Measurements from ENCODE around the gene THBD.

The THBD gene

GRCh38 chr20:23037017-23037481 lies 12.4 kb downstream of the THBD start:
- Histone ChIP-seq H3K36me3 (ENCODE audit: control insufficient read depth in 2 of 2, insufficient read depth in 2 of 2, low read length in 2 of 2) (no peaks in the 10 kb centered on the region), H3K9me3 (ENCODE audit: control insufficient read depth in 2 of 2, low read length in 2 of 2) (no peaks in the 10 kb centered on the region), H3K4me3 (ENCODE audit: low read length in 2 of 2) (no peak overlapping the region), H3K27me3 (ENCODE audit: control insufficient read depth in 2 of 2, insufficient read depth in 2 of 2, low read length in 2 of 2) (no peaks in the 10 kb centered on the region), H3K27ac (ENCODE audit: low read depth in 2 of 2, low read length in 2 of 2) (no peak overlapping the region), H3K4me1 (ENCODE audit: control insufficient read depth in 2 of 2, insufficient read depth in 2 of 2, low read length in 2 of 2) (no peaks in the 10 kb centered on the region), H3K9ac (ENCODE audit: low read depth in 1 of 2, low read length in 2 of 2) (no peak overlapping the region)

- no peak overlapping the region for H3K9ac ChIP-seq (ENCODE audit: low read depth in 1 of 2, low read length in 2 of 2)
- H3K27me3 ChIP-seq (ENCODE audit: control insufficient read depth in 2 of 2, insufficient read depth in 2 of 2, low read length in 2 of 2): no peaks in the 10 kb centered on the region
- no peaks in the 10 kb centered on the region for H3K4me1 ChIP-seq (ENCODE audit: control insufficient read depth in 2 of 2, insufficient read depth in 2 of 2, low read length in 2 of 2)
- H3K36me3 ChIP-seq (ENCODE audit: control insufficient read depth in 2 of 2, insufficient read depth in 2 of 2, low read length in 2 of 2): no peaks in the 10 kb centered on the region
- H3K4me3 ChIP-seq (ENCODE audit: low read length in 2 of 2): no peak overlapping the region
- H3K9me3 ChIP-seq (ENCODE audit: control insufficient read depth in 2 of 2, low read length in 2 of 2): no peaks in the 10 kb centered on the region
- no peak overlapping the region for H3K27ac ChIP-seq (ENCODE audit: low read depth in 2 of 2, low read length in 2 of 2)
Measured at GRCh38 chr20:23036371-23036770, 13.1 kb downstream of the THBD start.

DNA sequence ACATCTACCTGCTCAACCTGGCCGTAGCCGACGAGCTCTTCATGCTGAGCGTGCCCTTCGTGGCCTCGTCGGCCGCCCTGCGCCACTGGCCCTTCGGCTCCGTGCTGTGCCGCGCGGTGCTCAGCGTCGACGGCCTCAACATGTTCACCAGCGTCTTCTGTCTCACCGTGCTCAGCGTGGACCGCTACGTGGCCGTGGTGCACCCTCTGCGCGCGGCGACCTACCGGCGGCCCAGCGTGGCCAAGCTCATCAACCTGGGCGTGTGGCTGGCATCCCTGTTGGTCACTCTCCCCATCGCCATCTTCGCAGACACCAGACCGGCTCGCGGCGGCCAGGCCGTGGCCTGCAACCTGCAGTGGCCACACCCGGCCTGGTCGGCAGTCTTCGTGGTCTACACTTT lies 13.7 kb downstream of the THBD start:
- Histone ChIP-seq H3K27me3 (ENCODE audit: control insufficient read depth in 2 of 2, insufficient read depth in 2 of 2, low read length in 2 of 2) (no peaks in the 10 kb centered on the region), H3K27ac (ENCODE audit: low read depth in 2 of 2, low read length in 2 of 2) (no peak overlapping the region), H3K36me3 (ENCODE audit: control insufficient read depth in 2 of 2, insufficient read depth in 2 of 2, low read length in 2 of 2) (no peaks in the 10 kb centered on the region), H3K4me3 (ENCODE audit: low read length in 2 of 2) (no peak overlapping the region), H3K9ac (ENCODE audit: low read depth in 1 of 2, low read length in 2 of 2) (no peak overlapping the region), H3K4me1 (ENCODE audit: control insufficient read depth in 2 of 2, insufficient read depth in 2 of 2, low read length in 2 of 2) (no peaks in the 10 kb centered on the region), H3K9me3 (ENCODE audit: control insufficient read depth in 2 of 2, low read length in 2 of 2) (no peaks in the 10 kb centered on the region)

GRCh38 chr20:23034721-23035671 lies 14.5 kb downstream of the THBD start, which contains the start of gene SSTR4:
Gene SSTR4, plus strand, starts transcription at chr20:23035312. Its CDS starts 172 bp downstream, at chr20:23035484.
- Histone ChIP-seq H3K4me3 (ENCODE audit: low read length in 2 of 2) (no peak within 1 kb of the TSS), H3K27ac (ENCODE audit: low read depth in 2 of 2, low read length in 2 of 2) (no peak within 1 kb of the TSS), H3K27me3 (ENCODE audit: control insufficient read depth in 2 of 2, insufficient read depth in 2 of 2, low read length in 2 of 2) (no peaks in the 10 kb centered on the region), H3K4me1 (ENCODE audit: control insufficient read depth in 2 of 2, insufficient read depth in 2 of 2, low read length in 2 of 2) (no peaks in the 10 kb centered on the region), H3K9me3 (ENCODE audit: control insufficient read depth in 2 of 2, low read length in 2 of 2) (no peaks in the 10 kb centered on the region), H3K9ac (ENCODE audit: low read depth in 1 of 2, low read length in 2 of 2) (no peak within 1 kb of the TSS), H3K36me3 (ENCODE audit: control insufficient read depth in 2 of 2, insufficient read depth in 2 of 2, low read length in 2 of 2) (no peaks in the 10 kb centered on the region)

- H3K9me3 ChIP-seq (ENCODE audit: control insufficient read depth in 2 of 2, low read length in 2 of 2): no peaks in the 10 kb centered on the region
- H3K9ac ChIP-seq (ENCODE audit: low read depth in 1 of 2, low read length in 2 of 2): no peak overlapping the region
- H3K36me3 ChIP-seq (ENCODE audit: control insufficient read depth in 2 of 2, insufficient read depth in 2 of 2, low read length in 2 of 2): no peaks in the 10 kb centered on the region
- H3K4me1 ChIP-seq (ENCODE audit: control insufficient read depth in 2 of 2, insufficient read depth in 2 of 2, low read length in 2 of 2): no peaks in the 10 kb centered on the region
- H3K4me3 ChIP-seq (ENCODE audit: low read length in 2 of 2): no peak overlapping the region
- H3K27ac ChIP-seq (ENCODE audit: low read depth in 2 of 2, low read length in 2 of 2): no peak overlapping the region
- H3K27me3 ChIP-seq (ENCODE audit: control insufficient read depth in 2 of 2, insufficient read depth in 2 of 2, low read length in 2 of 2): no peaks in the 10 kb centered on the region
Measured at GRCh38 chr20:23033918-23034317, 15.6 kb downstream of the THBD start.

GRCh38 chr20:23032750-23033078 lies 16.8 kb downstream of the THBD start:
- H3K36me3 ChIP-seq (ENCODE audit: control insufficient read depth in 2 of 2, insufficient read depth in 2 of 2, low read length in 2 of 2): no peaks in the 10 kb centered on the region

DNA sequence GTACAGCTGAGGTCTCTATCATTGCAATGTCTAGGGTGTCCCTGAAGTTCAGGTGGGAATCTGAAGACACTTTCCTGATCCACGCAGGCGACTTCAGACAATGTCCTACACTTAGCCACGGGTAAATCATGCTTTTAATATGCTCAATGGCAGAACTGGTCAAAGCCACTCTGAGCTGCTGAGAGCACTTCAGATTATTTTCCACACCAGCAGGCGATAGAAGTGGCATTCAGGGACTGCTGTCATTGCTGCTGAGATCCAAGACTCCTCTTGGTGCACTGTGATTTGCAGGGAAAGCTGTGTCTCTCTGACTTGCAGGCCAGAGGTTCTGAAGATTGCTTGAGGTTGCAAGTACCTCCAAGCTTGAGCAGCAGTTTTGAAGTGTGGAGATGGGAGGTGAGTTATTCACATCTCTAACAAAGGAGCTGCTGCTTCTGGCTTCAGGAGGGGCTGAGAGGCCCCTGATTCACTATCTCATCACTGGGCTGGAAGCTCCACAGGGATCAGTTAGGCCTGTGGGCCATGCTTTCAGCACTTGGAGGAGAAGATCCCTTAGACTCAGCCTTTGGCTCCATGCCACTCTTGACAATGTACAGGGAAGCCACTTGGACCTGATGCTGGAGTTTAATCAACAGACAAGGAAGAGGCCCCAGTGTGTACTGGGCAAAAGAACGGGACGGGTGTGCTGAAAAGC lies 17.3 kb downstream of the THBD start:
- Histone ChIP-seq H3K9ac (ENCODE audit: low read depth in 1 of 2, low read length in 2 of 2) (no peak overlapping the region), H3K4me1 (ENCODE audit: control insufficient read depth in 2 of 2, insufficient read depth in 2 of 2, low read length in 2 of 2) (no peaks in the 10 kb centered on the region), H3K27me3 (ENCODE audit: control insufficient read depth in 2 of 2, insufficient read depth in 2 of 2, low read length in 2 of 2) (no peaks in the 10 kb centered on the region), H3K4me3 (ENCODE audit: low read length in 2 of 2) (no peak overlapping the region), H3K36me3 (ENCODE audit: control insufficient read depth in 2 of 2, insufficient read depth in 2 of 2, low read length in 2 of 2) (no peaks in the 10 kb centered on the region), H3K9me3 (ENCODE audit: control insufficient read depth in 2 of 2, low read length in 2 of 2) (no peaks in the 10 kb centered on the region), H3K27ac (ENCODE audit: low read depth in 2 of 2, low read length in 2 of 2) (no peak overlapping the region)

More at GRCh38 chr20:23032750-23033078, 16.8 kb downstream of the THBD start:
- Histone ChIP-seq H3K27me3 (ENCODE audit: control insufficient read depth in 2 of 2, insufficient read depth in 2 of 2, low read length in 2 of 2) (no peaks in the 10 kb centered on the region), H3K4me1 (ENCODE audit: control insufficient read depth in 2 of 2, insufficient read depth in 2 of 2, low read length in 2 of 2) (no peaks in the 10 kb centered on the region), H3K9ac (ENCODE audit: low read depth in 1 of 2, low read length in 2 of 2) (no peak overlapping the region), H3K27ac (ENCODE audit: low read depth in 2 of 2, low read length in 2 of 2) (no peak overlapping the region), H3K4me3 (ENCODE audit: low read length in 2 of 2) (no peak overlapping the region), H3K9me3 (ENCODE audit: control insufficient read depth in 2 of 2, low read length in 2 of 2) (no peaks in the 10 kb centered on the region)

DNA sequence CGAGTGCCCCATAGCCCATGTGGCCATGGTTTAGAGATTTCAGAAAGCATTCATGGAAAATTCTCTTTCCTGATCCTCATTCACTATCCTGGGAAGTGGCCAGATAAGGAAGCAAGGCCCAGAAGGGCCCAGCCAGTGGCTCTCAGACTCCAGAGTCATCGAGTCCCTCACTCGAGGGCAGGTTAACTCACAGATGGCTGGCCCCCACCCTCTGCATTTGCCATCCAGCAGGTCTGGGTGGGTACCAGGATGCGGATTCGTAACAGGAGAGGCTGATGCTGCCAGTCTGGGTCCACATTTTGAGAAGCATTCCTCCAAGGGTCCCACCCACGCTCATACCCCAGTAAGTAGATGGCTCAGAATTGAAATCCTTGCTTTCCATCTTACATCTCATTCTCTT lies 18.1 kb downstream of the THBD start:
- Histone ChIP-seq H3K36me3 (ENCODE audit: control insufficient read depth in 2 of 2, insufficient read depth in 2 of 2, low read length in 2 of 2) (no peaks in the 10 kb centered on the region), H3K9ac (ENCODE audit: low read depth in 1 of 2, low read length in 2 of 2) (no peak overlapping the region), H3K27ac (ENCODE audit: low read depth in 2 of 2, low read length in 2 of 2) (no peak overlapping the region), H3K9me3 (ENCODE audit: control insufficient read depth in 2 of 2, low read length in 2 of 2) (no peaks in the 10 kb centered on the region), H3K4me3 (ENCODE audit: low read length in 2 of 2) (no peak overlapping the region), H3K27me3 (ENCODE audit: control insufficient read depth in 2 of 2, insufficient read depth in 2 of 2, low read length in 2 of 2) (no peaks in the 10 kb centered on the region), H3K4me1 (ENCODE audit: control insufficient read depth in 2 of 2, insufficient read depth in 2 of 2, low read length in 2 of 2) (no peaks in the 10 kb centered on the region)

GRCh38 chr20:23029324-23029723 lies 20.1 kb downstream of the THBD start:
- Histone ChIP-seq H3K9me3 (ENCODE audit: control insufficient read depth in 2 of 2, low read length in 2 of 2) (no peaks in the 10 kb centered on the region), H3K27ac (ENCODE audit: low read depth in 2 of 2, low read length in 2 of 2) (no peak overlapping the region), H3K9ac (ENCODE audit: low read depth in 1 of 2, low read length in 2 of 2) (no peak overlapping the region), H3K36me3 (ENCODE audit: control insufficient read depth in 2 of 2, insufficient read depth in 2 of 2, low read length in 2 of 2) (no peaks in the 10 kb centered on the region), H3K4me3 (ENCODE audit: low read length in 2 of 2) (no peak overlapping the region), H3K27me3 (ENCODE audit: control insufficient read depth in 2 of 2, insufficient read depth in 2 of 2, low read length in 2 of 2) (no peaks in the 10 kb centered on the region), H3K4me1 (ENCODE audit: control insufficient read depth in 2 of 2, insufficient read depth in 2 of 2, low read length in 2 of 2) (no peaks in the 10 kb centered on the region)

GRCh38 chr20:23028392-23028791 lies 21.1 kb downstream of the THBD start:
- Histone ChIP-seq H3K27me3 (ENCODE audit: control insufficient read depth in 2 of 2, insufficient read depth in 2 of 2, low read length in 2 of 2) (no peaks in the 10 kb centered on the region), H3K36me3 (ENCODE audit: control insufficient read depth in 2 of 2, insufficient read depth in 2 of 2, low read length in 2 of 2) (no peaks in the 10 kb centered on the region), H3K4me1 (ENCODE audit: control insufficient read depth in 2 of 2, insufficient read depth in 2 of 2, low read length in 2 of 2) (no peaks in the 10 kb centered on the region), H3K27ac (ENCODE audit: low read depth in 2 of 2, low read length in 2 of 2) (no peak overlapping the region), H3K4me3 (ENCODE audit: low read length in 2 of 2) (no peak overlapping the region), H3K9ac (ENCODE audit: low read depth in 1 of 2, low read length in 2 of 2) (no peak overlapping the region), H3K9me3 (ENCODE audit: control insufficient read depth in 2 of 2, low read length in 2 of 2) (no peaks in the 10 kb centered on the region)
